ENCODE results near the gene PPM1B. TPM values are rescaled to one million over a fixed set of nuclear protein-coding genes. Genes with fewer than 3 reads are reported as not detected.
"Not testable (repeated sequence)": the region's sequence is repeated elsewhere in the genome, so short reads cannot be mapped to it uniquely, and the experiment has no call there.

The PPM1B gene
- total RNA-seq, 1 donor, result 31.5 TPM

DNA sequence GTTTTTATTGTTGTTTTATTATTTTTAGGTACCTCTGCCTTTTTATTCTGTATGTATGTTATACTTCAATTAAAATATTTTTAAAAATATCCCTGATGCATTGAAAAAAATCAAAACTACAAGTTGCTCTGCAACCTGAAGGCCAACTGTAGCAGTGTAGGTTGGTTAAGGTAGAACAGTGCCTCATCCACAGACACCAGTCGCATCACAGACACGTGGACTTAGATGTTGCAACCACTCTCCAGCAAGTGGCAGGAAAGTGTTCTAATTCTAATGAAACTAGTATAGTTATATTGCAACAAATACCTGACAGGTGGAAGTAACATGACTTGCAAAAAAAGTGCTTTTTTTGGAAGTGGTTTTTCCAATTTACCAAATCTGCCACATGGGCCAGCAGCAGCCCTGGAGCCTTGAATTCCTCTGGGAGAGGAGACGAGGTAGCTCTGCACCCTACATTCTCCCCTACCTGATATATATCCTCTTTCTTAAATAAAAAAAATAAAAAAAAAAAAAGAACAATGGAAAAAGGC, 78.2 kb downstream of the PPM1B start:
- H3K79me2 ChIP-seq (ENCODE audit: insufficient read depth, low read length), result no peaks in the 10 kb centered on the region
- no peak overlapping the region for H3K27ac ChIP-seq (ENCODE audit: low read depth, low read length)
- no peak overlapping the region for H3K4me2 ChIP-seq (ENCODE audit: insufficient read depth, low read length)
- peaks cover 6% of the 10 kb centered on the region for H3K4me1 ChIP-seq (ENCODE audit: insufficient read depth, low read length)
- H4K20me1 ChIP-seq (ENCODE audit: insufficient read depth, low read length), result no peaks in the 10 kb centered on the region
- no peak overlapping the region for H3K4me3 ChIP-seq (ENCODE audit: insufficient read depth, low read length)
- DNase-seq (ENCODE audit: insufficient read length, low spot score, missing footprints), result no peak
- TF ChIP-seq, protein P1, sequence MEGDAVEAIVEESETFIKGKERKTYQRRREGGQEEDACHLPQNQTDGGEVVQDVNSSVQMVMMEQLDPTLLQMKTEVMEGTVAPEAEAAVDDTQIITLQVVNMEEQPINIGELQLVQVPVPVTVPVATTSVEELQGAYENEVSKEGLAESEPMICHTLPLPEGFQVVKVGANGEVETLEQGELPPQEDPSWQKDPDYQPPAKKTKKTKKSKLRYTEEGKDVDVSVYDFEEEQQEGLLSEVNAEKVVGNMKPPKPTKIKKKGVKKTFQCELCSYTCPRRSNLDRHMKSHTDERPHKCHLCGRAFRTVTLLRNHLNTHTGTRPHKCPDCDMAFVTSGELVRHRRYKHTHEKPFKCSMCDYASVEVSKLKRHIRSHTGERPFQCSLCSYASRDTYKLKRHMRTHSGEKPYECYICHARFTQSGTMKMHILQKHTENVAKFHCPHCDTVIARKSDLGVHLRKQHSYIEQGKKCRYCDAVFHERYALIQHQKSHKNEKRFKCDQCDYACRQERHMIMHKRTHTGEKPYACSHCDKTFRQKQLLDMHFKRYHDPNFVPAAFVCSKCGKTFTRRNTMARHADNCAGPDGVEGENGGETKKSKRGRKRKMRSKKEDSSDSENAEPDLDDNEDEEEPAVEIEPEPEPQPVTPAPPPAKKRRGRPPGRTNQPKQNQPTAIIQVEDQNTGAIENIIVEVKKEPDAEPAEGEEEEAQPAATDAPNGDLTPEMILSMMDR (IDR thresholded peaks at IDR 0.05; ENCODE audit: extremely low read depth, low read depth, low read length), result no peak
- no peak overlapping the region for H2AFZ ChIP-seq (ENCODE audit: low read length)
- no peaks in the 10 kb centered on the region for H3K36me3 ChIP-seq (ENCODE audit: insufficient read depth, low read length)
- H3K27me3 ChIP-seq (ENCODE audit: insufficient read depth, low read length), result peaks cover 3% of the 10 kb centered on the region
- no peaks in the 10 kb centered on the region for H3K9me3 ChIP-seq (ENCODE audit: low read depth, low read length)

DNA sequence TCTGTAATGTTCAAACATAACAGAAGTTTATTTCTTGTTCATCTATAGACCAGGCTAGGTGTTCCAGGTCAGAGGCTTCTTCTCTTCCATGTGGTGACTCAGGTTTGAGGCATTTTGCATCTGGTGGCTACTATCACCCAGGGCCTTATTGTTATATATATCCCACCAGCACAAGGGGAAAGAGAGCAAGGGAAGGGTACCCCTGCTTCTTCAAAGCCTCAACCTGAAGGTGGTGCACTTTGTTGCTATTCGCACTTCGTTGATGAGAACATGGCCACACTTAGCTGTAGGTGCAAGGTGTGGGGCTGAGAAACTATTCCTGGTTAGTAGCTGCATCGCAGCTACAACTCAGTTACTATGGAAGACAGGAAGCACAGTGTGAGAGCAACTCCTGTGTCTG, 79.2 kb downstream of the PPM1B start:
- Histone ChIP-seq H4K20me1 (ENCODE audit: insufficient read depth, low read length) (no peaks in the 10 kb centered on the region), H3K4me3 (ENCODE audit: insufficient read depth, low read length) (no peak overlapping the region), H3K27me3 (ENCODE audit: insufficient read depth, low read length) (peaks cover 3% of the 10 kb centered on the region), H3K27ac (ENCODE audit: low read depth, low read length) (no peak overlapping the region), H3K79me2 (ENCODE audit: insufficient read depth, low read length) (no peaks in the 10 kb centered on the region), H3K4me2 (ENCODE audit: insufficient read depth, low read length) (no peak overlapping the region), H3K36me3 (ENCODE audit: insufficient read depth, low read length) (no peaks in the 10 kb centered on the region), H3K9me3 (ENCODE audit: low read depth, low read length) (no peaks in the 10 kb centered on the region), H3K4me1 (ENCODE audit: insufficient read depth, low read length) (peaks cover 6% of the 10 kb centered on the region), H2AFZ (ENCODE audit: low read length) (no peak overlapping the region)
- TF ChIP-seq, protein P1 (IDR thresholded peaks at IDR 0.05; ENCODE audit: extremely low read depth, low read depth, low read length), result no peak
- no peak for DNase-seq (ENCODE audit: insufficient read length, low spot score, missing footprints)

DNA sequence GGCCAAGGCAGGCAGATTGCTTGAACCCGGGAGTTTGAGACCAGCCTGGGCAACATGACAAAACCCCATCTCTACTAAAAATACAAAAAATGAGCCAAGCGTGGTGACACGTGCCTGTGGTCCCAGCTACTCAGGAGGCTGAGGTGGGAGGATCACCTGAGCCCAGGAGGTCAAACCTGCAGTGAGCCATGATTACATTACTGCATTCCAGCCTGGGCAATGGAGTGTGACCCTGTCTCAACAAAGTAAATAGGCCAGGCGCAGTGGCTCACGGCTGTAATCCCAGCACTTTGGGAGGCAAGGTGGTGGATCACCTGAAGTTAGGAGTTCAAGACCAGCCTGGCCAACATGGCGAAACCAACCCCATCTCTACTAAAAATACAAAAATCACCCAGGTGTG, 80.6 kb downstream of the PPM1B start:
- not testable (repeated sequence) for H3K4me3 ChIP-seq (ENCODE audit: insufficient read depth, low read length); H3K27me3 ChIP-seq (ENCODE audit: insufficient read depth, low read length); H4K20me1 ChIP-seq (ENCODE audit: insufficient read depth, low read length); H2AFZ ChIP-seq (ENCODE audit: low read length); H3K9me3 ChIP-seq (ENCODE audit: low read depth, low read length); H3K79me2 ChIP-seq (ENCODE audit: insufficient read depth, low read length); DNase-seq (ENCODE audit: insufficient read length, low spot score, missing footprints); H3K27ac ChIP-seq (ENCODE audit: low read depth, low read length); H3K36me3 ChIP-seq (ENCODE audit: insufficient read depth, low read length); H3K4me1 ChIP-seq (ENCODE audit: insufficient read depth, low read length); H3K4me2 ChIP-seq (ENCODE audit: insufficient read depth, low read length)

DNA sequence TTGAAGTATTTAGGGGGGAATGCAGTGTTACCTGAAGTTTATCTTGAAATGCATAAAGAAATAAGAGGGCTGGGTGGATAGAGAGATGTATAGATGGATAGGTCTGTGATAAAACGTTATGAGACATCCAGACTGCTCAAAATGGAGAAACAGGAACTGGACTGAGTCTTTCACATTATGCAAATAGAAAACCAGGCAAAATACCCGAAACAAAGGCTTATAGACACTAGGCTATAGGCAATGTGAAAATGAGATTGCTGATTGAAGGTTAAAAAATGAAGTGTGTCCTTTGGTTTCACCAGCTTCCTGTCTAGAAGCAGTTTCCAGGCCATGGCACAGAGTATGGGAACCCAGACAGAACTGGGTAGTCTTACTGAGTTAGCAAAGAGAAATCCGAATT, 81.7 kb downstream of the PPM1B start:
- DNase-seq (ENCODE audit: insufficient read length, low spot score, missing footprints), result no peak
- TF ChIP-seq, protein P1 (IDR thresholded peaks at IDR 0.05; ENCODE audit: extremely low read depth, low read depth, low read length), result no peak
- Histone ChIP-seq H3K27ac (ENCODE audit: low read depth, low read length) (no peak overlapping the region), H2AFZ (ENCODE audit: low read length) (no peak overlapping the region), H3K79me2 (ENCODE audit: insufficient read depth, low read length) (no peaks in the 10 kb centered on the region), H3K4me3 (ENCODE audit: insufficient read depth, low read length) (no peak overlapping the region), H3K4me2 (ENCODE audit: insufficient read depth, low read length) (no peak overlapping the region), H3K27me3 (ENCODE audit: insufficient read depth, low read length) (peaks cover 3% of the 10 kb centered on the region), H4K20me1 (ENCODE audit: insufficient read depth, low read length) (no peaks in the 10 kb centered on the region), H3K9me3 (ENCODE audit: low read depth, low read length) (no peaks in the 10 kb centered on the region), H3K36me3 (ENCODE audit: insufficient read depth, low read length) (no peaks in the 10 kb centered on the region), H3K4me1 (ENCODE audit: insufficient read depth, low read length) (no peaks in the 10 kb centered on the region)
